ENCODE data around the gene KATNAL2.

The KATNAL2 gene

DNA sequence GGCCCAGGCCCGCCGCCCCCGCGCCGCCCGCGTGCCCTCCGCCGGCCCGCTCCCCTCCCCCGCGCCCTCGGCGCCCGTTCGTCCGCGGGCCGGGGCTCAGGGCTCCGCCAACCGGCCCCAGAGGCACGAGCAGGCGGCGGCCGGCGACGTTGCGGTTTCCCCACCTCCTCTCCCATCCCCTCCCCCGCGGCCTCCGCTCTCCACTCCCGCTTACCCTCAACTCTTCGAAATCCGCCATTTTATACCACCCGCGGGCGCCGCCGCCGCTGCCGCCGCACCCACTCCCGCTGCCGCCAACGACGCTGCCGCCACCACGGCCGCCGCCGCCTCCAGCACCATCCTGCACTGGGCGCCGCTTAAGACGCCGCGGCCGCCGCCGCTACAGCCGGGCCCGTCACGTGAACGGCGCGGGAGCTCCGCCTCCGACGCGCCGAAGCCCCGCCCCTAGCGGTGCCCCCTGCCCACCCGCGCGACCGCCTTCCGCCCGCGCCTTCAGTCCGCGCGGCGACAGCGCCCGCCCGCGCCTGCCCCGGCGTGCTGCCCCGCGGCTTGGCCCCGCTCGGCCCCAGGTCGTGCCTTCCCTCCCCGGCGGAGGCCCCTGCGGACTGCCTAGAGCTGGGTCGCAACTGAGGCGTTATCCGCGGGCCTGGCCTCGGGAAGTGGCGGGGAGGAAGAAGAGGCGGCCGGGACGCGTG, at the start of gene KATNAL2, which contains the start of gene PIAS2:
Gene KATNAL2 (plus strand): TSS at position 495 of the 695 bp plus-strand sequence. CDS start 29,271 bp downstream, outside the sequence.
Gene PIAS2 (minus strand): TSS at position 400 of the 695 bp plus-strand sequence. CDS start 162 bp downstream, at position 238.
- DNase-seq (ENCODE audit: low spot score): peak; percentile 86

DNA sequence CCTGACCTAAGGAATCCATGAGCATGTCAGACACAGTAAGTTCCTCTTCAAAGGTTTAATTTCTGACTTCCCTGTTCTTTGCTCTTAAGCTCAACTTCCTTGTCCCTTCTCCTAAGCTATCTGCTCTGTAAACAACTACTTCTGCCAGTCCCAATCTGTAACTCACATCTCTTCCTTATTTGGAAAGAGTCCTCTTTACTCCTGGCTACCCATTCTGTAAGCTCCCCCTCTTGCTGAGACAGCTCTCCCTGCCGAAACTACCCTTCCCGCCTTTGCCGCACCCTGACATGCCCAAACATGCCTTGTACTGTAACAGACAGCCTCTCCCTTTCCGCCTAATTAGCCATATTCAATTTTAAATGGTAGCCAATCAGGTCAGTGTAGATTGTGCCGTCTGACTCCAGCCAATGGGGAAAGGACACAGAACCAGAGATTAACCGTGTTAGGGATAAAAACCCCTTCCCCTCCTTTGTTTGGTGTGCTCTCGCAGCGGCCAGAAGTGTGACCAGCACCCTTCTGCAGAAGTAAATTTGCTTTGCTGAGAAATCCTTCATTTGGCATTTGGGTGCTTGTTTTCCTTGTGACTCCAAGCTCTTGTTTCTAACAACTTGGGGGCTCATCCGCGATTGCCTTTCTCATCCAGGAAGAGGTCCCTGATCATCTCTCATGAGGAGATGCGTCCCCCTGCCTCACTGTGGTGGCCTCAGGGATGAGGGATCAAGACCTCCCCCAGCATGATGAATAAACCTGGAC, 49.1 kb upstream of the KATNAL2 start:
- no peak for DNase-seq (ENCODE audit: low spot score)

GRCh38 chr18:46877329-46877987, 39.9 kb upstream of the KATNAL2 start:
- DNase-seq (ENCODE audit: low spot score): no peak

DNA sequence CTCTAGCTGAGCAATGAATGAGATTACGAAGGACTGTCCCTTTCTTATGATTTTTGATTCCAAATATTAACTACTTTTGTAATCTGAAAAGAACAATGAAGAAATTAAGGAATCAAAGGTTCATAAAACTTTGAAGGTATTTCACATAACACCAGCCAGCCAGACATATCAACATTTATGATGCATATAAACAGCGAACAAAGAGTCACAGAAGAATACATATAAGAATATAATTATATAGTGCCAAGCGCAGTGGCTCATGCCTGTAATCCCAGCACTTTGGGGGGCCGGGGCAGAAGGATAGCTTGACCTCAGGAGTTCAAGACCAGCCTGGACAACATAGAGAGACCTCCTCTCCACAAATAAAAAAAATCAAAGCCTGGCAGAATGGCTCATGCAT, 34.2 kb upstream of the KATNAL2 start:
- DNase-seq (ENCODE audit: low spot score): no peak

DNA sequence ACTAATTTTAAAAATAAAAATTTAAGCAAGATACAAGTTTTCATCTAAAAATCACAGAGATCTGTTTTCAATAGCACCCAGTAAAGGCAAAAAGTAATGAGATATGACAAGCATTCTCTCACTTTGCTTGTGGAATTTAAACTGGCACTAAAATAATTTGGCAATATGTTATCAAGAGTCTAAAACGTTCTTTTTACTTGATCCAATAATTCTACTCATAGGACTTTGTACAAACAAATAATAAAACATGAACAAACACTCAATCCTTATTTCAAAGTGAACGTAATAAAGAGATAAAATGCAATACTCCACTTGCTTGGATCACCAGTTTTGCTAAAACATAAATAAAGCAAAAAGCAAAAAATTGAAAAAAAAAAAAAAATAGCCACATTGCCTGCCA, 30.5 kb upstream of the KATNAL2 start:
- DNase-seq (ENCODE audit: low spot score): no peak

GRCh38 chr18:46888965-46889364, 28.4 kb upstream of the KATNAL2 start:
- DNase-seq (ENCODE audit: low spot score): no peak

- peak; percentile 19 for DNase-seq (ENCODE audit: low spot score)
Measured at GRCh38 chr18:46891742-46892214, 25.6 kb upstream of the KATNAL2 start.

DNA sequence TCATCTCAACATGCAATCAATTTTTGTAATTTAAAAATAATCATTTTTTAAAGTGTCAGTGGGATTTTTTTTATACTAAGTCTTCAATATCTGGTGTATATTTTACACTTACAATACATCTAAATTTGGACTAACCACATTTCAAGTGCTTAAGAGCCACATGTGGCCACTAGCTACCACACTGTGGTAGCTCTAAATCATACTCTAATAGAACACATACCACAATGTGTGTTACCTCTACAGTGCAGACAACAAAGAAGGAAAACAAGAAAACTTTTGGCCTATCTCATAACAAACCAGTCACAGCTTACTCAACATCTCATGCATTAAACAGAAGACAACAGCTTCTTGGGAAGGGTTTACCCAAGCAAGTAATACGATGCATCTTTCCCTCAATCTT, 24.6 kb upstream of the KATNAL2 start:
- DNase-seq (ENCODE audit: low spot score): no peak

- no peak for DNase-seq (ENCODE audit: low spot score)
Measured at GRCh38 chr18:46893360-46893759, 24.0 kb upstream of the KATNAL2 start.

- DNase-seq (ENCODE audit: low spot score): no peak
Measured at GRCh38 chr18:46894124-46894523, 23.3 kb upstream of the KATNAL2 start.

DNA sequence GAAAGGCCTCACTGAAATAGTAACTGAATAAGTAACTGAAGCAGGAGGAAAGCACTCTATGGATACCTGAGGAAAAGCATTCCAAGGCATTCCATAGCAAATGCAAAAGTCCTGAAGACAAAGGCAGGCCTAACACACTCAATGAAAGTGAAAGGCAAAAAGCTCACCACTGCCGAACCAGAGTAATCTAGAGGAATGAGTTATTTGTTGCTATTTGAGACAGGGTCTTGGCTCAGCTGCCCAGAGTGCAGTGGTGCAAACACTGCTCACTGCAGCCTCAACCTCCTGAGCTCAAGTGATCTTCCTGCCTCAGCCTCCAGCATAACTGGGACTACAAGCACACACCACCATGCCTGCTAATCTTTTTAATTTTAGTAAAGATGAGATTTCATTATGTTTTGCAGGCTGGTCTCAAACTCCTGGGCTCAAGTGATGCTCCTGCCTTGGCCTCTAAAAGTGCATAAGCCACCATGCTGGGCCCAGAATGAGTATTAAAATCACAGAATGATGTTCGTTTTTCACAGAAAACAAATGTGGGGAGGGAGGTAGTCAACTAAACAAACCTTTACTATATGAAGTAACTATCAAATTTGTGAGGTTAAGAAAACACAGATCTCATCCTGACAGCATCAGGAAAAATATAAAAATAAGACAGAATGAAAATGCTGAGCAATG, 18.0 kb upstream of the KATNAL2 start:
- peak; percentile 17 for DNase-seq (ENCODE audit: low spot score)

DNA sequence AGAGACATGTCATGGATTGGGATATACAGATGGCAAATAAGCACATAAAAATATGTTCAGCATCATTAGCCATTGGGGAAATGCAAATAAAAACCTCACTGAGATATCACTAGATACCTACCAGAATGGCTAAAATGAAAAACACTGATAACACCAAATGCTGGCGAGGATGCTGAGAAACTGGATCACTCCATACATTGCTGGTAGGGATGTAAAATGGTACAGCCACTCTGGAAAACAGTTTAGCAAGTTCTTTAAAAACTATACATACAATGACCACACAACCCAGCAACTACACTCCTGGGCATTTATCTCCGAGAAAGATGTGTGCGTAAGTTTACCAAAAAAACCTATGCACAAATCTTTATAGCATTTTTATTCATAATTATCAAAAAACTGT, 14.0 kb upstream of the KATNAL2 start:
- DNase-seq (ENCODE audit: low spot score): no peak

GRCh38 chr18:46909497-46909896, 7.9 kb upstream of the KATNAL2 start:
- no peak for DNase-seq (ENCODE audit: low spot score)

- no peak for DNase-seq (ENCODE audit: low spot score)
Measured at GRCh38 chr18:46910856-46911255, 6.5 kb upstream of the KATNAL2 start.

- peak; percentile 26 for DNase-seq (ENCODE audit: low spot score)
Measured at GRCh38 chr18:46915800-46916550, 1.4 kb upstream of the KATNAL2 start.

- DNase-seq (ENCODE audit: low spot score): peak; percentile 65
Measured at GRCh38 chr18:46916551-46917107, 773 bp upstream of the KATNAL2 start.

- DNase-seq (ENCODE audit: low spot score): peak; percentile 57
Measured at GRCh38 chr18:46917803-46918600, 600 bp downstream of the KATNAL2 start.

DNA sequence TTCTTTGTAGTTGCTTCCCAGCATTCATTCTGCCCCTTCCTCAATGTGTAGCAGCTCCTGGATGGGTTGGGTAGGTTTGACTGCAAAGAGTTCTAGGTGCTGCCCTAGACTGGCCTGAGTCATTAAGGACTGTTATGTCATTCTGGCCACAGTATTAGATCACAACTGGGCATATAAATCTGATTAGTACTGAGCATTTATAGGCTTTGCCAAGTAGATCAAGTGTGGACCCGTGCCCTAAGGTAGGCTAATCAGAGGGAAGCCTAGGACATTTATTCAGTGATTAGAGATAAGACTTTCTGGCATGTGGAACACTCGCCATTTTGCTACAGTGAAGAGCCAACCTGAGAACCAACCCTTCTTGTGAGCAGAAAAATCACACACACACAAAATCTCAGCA, 2.7 kb downstream of the KATNAL2 start:
- DNase-seq (ENCODE audit: low spot score): no peak

DNA sequence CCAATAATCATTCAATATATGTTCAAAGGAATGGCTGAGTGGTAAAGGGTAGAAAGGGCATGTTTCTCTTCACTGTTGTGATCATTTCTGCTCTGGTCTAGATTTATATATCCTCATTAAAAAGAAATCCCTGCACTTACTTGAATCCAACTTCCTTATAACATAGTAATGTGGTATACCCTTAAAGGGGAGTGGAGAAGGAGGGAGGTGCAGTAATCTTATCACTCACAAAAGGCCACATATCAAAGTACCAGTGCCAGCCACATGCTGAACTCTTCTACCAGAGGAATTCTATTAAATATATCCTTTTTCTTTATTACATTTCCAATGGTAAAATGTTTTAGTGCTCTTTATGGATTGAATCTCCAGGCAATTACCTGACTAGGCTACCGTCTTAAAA, 3.3 kb downstream of the KATNAL2 start:
- no peak for DNase-seq (ENCODE audit: low spot score)

DNA sequence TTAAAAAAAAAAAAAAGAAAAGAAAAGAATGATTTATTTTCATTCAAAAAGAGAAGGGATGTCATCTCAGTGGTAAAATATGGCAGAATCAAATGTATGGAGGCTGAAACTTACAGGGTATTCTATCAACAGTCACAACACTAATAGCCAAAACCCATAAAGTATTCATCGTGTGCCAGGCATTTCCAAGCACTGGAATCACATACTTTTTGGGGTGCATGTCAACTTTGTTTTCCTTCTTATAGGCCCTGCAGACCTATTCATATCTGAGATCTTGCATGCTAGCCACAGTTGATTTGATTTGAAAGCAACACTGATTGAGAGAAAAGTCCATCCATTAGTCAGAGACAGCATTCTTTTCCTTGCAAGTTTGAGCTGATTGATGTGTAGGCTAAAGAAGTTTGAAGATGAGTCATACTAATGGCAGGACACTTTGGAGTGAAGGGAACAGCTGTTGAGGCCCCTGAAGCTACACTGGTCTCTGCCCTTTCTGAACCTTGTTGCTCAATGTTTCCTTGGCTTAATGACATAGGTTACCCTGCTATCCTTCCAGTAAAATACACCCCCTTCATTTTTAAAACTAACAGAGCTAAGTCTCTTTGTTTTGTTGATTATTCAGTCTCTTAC, 22.0 kb downstream of the KATNAL2 start:
- no peak for DNase-seq (ENCODE audit: low spot score)
